Measurements from ENCODE around the gene CDKL1.

- peak; percentile 29; the same call in 1 of the 2 replicates for TF ChIP-seq CTCF (conservative IDR thresholded peaks at IDR 0.05; ENCODE audit: low read depth, low read length)
- TF ChIP-seq EZH2 (IDR thresholded peaks at IDR 0.05; ENCODE audit: borderline replicate concordance, low read depth, low read length, poor library complexity, severe bottlenecking), result no peak
Measured at GRCh38 chr14:50311337-50311971, 85.2 kb downstream of the CDKL1 start.
